ENCODE data around the gene BSG.

DNA sequence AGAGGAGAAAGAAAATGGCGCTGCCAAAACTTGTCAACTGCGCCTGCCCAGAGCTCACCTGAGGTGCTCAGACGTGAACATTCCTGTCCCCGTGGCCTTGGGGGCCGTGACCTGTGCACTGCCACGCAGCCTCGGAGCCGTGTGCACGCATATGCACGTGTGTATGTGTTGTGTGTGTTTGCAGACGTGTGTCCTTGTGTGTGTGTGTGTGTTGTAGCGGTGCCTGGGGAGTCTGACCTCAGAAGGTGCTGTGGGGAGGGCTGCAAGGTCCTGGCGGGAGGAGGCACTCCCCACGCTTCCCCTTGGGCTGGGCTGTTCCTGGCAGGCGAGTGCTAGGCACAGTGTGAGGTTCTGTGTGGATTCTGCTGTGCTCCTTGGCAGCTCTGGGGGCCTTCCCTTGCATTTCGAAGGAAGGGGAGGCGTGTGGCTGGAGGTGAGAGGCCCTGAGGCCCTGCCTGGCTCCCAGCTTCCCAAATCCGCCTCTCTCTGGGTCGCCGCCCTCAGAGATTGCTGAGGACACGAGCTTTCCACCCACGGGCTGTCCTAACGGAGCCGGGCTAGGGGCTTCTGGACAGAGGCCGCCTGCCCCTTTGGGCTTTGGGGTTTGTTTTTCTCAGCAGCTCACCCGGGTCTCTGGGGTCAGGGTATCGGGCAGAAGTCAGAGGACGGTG, 4.5 kb downstream of the BSG start:
- TF ChIP-seq, protein P1, sequence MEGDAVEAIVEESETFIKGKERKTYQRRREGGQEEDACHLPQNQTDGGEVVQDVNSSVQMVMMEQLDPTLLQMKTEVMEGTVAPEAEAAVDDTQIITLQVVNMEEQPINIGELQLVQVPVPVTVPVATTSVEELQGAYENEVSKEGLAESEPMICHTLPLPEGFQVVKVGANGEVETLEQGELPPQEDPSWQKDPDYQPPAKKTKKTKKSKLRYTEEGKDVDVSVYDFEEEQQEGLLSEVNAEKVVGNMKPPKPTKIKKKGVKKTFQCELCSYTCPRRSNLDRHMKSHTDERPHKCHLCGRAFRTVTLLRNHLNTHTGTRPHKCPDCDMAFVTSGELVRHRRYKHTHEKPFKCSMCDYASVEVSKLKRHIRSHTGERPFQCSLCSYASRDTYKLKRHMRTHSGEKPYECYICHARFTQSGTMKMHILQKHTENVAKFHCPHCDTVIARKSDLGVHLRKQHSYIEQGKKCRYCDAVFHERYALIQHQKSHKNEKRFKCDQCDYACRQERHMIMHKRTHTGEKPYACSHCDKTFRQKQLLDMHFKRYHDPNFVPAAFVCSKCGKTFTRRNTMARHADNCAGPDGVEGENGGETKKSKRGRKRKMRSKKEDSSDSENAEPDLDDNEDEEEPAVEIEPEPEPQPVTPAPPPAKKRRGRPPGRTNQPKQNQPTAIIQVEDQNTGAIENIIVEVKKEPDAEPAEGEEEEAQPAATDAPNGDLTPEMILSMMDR (IDR thresholded peaks at IDR 0.05), result no peak
- no peak for TF ChIP-seq POLR2A (IDR thresholded peaks at IDR 0.05)
